Esophagus muscularis mucosa (tissue), 3 donors: ENCODE data around the gene FNTB.

ENCODE experiments used
- POLR2A ChIP-seq: fragments of 450-650 bp; IDR thresholded peaks from one replicate; pipeline ENCODE4 v1.6.1; 2017; ENCODE audit warnings: antibody characterized with exemption, moderate library complexity, mild to moderate bottlenecking, low read depth
- POLR2AphosphoS5 ChIP-seq, 2 donors: sonication (generic); formaldehyde crosslinking; IDR thresholded peaks; one replicate each; pipeline ENCODE4 v1.6.1; 2017; ENCODE audit warnings: antibody characterized with exemption in 2 of 2
- TF ChIP-seq, protein P1 (sequence below), 3 experiments: fragments of 200-600 bp in 2 of 3; fragments of 450-650 bp in 1 of 3; sonication (generic) in 2 of 3; IDR thresholded peaks; one replicate each; pipeline ENCODE4 v1.5.1; 2017 to 2019; ENCODE audit warnings: antibody characterized with exemption in 3 of 3, mild to moderate bottlenecking in 2 of 3, moderate library complexity in 1 of 3

DNA sequence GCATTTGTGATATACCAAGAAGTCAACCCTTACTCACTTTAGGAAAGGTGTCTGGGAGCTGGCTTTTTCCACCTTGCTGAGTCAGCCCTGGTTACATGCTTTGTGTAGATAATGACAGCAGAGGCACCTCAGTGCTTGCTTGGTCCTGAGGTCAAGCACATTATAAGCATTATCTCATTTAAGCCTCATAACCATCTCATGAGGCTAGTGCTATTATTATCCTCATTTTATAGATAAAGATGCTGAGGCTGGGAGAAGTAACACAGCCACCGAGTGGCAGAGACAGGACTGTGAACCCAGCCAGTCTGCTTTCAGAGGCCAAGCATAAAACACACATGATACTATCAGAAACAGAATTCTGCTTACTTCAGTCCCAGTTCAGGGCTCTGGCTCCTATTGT lies 86.2 kb downstream of the FNTB start:
- no peak for TF ChIP-seq POLR2AphosphoS5 (IDR thresholded peaks at IDR 0.05)
- TF ChIP-seq, protein P1, sequence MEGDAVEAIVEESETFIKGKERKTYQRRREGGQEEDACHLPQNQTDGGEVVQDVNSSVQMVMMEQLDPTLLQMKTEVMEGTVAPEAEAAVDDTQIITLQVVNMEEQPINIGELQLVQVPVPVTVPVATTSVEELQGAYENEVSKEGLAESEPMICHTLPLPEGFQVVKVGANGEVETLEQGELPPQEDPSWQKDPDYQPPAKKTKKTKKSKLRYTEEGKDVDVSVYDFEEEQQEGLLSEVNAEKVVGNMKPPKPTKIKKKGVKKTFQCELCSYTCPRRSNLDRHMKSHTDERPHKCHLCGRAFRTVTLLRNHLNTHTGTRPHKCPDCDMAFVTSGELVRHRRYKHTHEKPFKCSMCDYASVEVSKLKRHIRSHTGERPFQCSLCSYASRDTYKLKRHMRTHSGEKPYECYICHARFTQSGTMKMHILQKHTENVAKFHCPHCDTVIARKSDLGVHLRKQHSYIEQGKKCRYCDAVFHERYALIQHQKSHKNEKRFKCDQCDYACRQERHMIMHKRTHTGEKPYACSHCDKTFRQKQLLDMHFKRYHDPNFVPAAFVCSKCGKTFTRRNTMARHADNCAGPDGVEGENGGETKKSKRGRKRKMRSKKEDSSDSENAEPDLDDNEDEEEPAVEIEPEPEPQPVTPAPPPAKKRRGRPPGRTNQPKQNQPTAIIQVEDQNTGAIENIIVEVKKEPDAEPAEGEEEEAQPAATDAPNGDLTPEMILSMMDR (IDR thresholded peaks at IDR 0.05): no peak
- TF ChIP-seq POLR2A: no peak
